ENCODE results near the gene MEG3. TPM values are rescaled to one million over a fixed set of nuclear protein-coding genes. Genes with fewer than 3 reads are reported as not detected.
A peak's percentile ranks its signal among the peaks of the same experiment; 100 is the strongest.

Gene MEG3
- total RNA-seq (2021) (not detected in 2 replicates), Bru-seq, nascent RNA (percentile 4 among the genes with signal in this experiment), BruChase-seq, experiment 1, labeled RNA remaining after a 2-hour chase (not detected), BruChase-seq, experiment 2, labeled RNA remaining after a 6-hour chase (not detected)
- long read RNA-seq = 0 reads

GRCh38 chr14:100825713-100826331 is at the start of gene MEG3:
Gene MEG3 (plus strand): TSS chr14:100826118.
- no peak within 1 kb of the TSS for H3K4me3 ChIP-seq
- intact Hi-C loops (cut with micrococcal nuclease; ENCODE audit: unreplicated experiment) = no loop called here
- H3K9me3 ChIP-seq (ENCODE audit: insufficient read depth, low read depth) = no peaks in the 10 kb centered on the region
- H2AFZ ChIP-seq = no peak within 1 kb of the TSS
- no peaks in the 10 kb centered on the region for H3K4me1 ChIP-seq (replicated peaks; ENCODE audit: insufficient read depth)
- no peaks in the 10 kb centered on the region for H3K36me3 ChIP-seq (ENCODE audit: low read depth)
- BruUV-seq (replicated peaks) = no TSS peak
- ChIA-PET CTCF (no interaction called here), POLR2A (ENCODE audit: unreplicated experiment) (no interaction called here)
- no peaks in the 10 kb centered on the region for H3F3A ChIP-seq (ENCODE audit: insufficient read depth, low read depth)
- no peaks in the 10 kb centered on the region for H3K79me2 ChIP-seq (ENCODE audit: low read depth)
- no peaks in the 10 kb centered on the region for H4K20me1 ChIP-seq (ENCODE audit: insufficient read depth)
- peaks cover 32% of the 10 kb centered on the region for H3K27me3 ChIP-seq (ENCODE audit: insufficient read depth, low read depth)
- no peak within 1 kb of the TSS for H3K4me2 ChIP-seq
- no peak within 1 kb of the TSS for H3K27ac ChIP-seq
- no peaks in the 10 kb centered on the region for H3K9me2 ChIP-seq (ENCODE audit: insufficient read depth)
- TF ChIP-seq CTCF (conservative IDR thresholded peaks at IDR 0.05) = no peak
- TF ChIP-seq EZH2 (IDR thresholded peaks at IDR 0.05; ENCODE audit: low read depth) = no peak
- DNase-seq = no peak

- no peaks in the 10 kb centered on the region for H3K36me3 ChIP-seq (ENCODE audit: low read depth)
- H3K9me2 ChIP-seq (ENCODE audit: insufficient read depth) = no peaks in the 10 kb centered on the region
- H3F3A ChIP-seq (ENCODE audit: insufficient read depth, low read depth) = no peaks in the 10 kb centered on the region
- H3K4me1 ChIP-seq (replicated peaks; ENCODE audit: insufficient read depth) = no peaks in the 10 kb centered on the region
- H3K4me3 ChIP-seq = no peak overlapping the region
- ChIA-PET CTCF (no interaction called here), POLR2A (ENCODE audit: unreplicated experiment) (no interaction called here)
- H3K27ac ChIP-seq = no peak overlapping the region
- H3K9me3 ChIP-seq (ENCODE audit: insufficient read depth, low read depth) = no peaks in the 10 kb centered on the region
- peaks cover 78% of the 10 kb centered on the region for H3K27me3 ChIP-seq (ENCODE audit: insufficient read depth, low read depth)
- BruUV-seq (replicated peaks) = no TSS peak
- H3K4me2 ChIP-seq = no peak overlapping the region
- DNase-seq = no peak
- H4K20me1 ChIP-seq (ENCODE audit: insufficient read depth) = no peaks in the 10 kb centered on the region
- no peaks in the 10 kb centered on the region for H3K79me2 ChIP-seq (ENCODE audit: low read depth)
- no peak overlapping the region for H2AFZ ChIP-seq
- intact Hi-C loops (cut with micrococcal nuclease; ENCODE audit: unreplicated experiment) = no loop called here
- no peak for TF ChIP-seq EZH2 (IDR thresholded peaks at IDR 0.05; ENCODE audit: low read depth)
- TF ChIP-seq CTCF (conservative IDR thresholded peaks at IDR 0.05) = no peak
These were observed 49.1 kb upstream of the MEG3 start for GRCh38 chr14:100776681-100777365.

- H3K79me2 ChIP-seq (ENCODE audit: low read depth) = no peaks in the 10 kb centered on the region
- no peaks in the 10 kb centered on the region for H3K9me2 ChIP-seq (ENCODE audit: insufficient read depth)
- intact Hi-C loops (cut with micrococcal nuclease; ENCODE audit: unreplicated experiment) = no loop called here
- TF ChIP-seq CTCF (conservative IDR thresholded peaks at IDR 0.05) = no peak
- TF ChIP-seq EZH2 (IDR thresholded peaks at IDR 0.05; ENCODE audit: low read depth) = no peak
- no TSS peak for BruUV-seq (replicated peaks)
- no peaks in the 10 kb centered on the region for H4K20me1 ChIP-seq (ENCODE audit: insufficient read depth)
- H3F3A ChIP-seq (ENCODE audit: insufficient read depth, low read depth) = no peaks in the 10 kb centered on the region
- no peaks in the 10 kb centered on the region for H3K4me1 ChIP-seq (replicated peaks; ENCODE audit: insufficient read depth)
- POLR2A ChIA-PET (ENCODE audit: unreplicated experiment) = no interaction called here
- no peaks in the 10 kb centered on the region for H3K36me3 ChIP-seq (ENCODE audit: low read depth)
- H3K4me2 ChIP-seq = no peak overlapping the region
- H3K27me3 ChIP-seq (ENCODE audit: insufficient read depth, low read depth) = peaks cover 75% of the 10 kb centered on the region
- no peak overlapping the region for H3K27ac ChIP-seq
- H3K4me3 ChIP-seq = no peak overlapping the region
- CTCF ChIA-PET = no interaction called here
- DNase-seq = no peak
- no peak overlapping the region for H2AFZ ChIP-seq
- no peaks in the 10 kb centered on the region for H3K9me3 ChIP-seq (ENCODE audit: insufficient read depth, low read depth)
These were observed 48.5 kb upstream of the MEG3 start for GRCh38 chr14:100777366-100777817.

Data from PC-9 (cell line).